GM11168 (cell line): ENCODE measurements around the gene MLIP.

Experiments
- in situ Hi-C: fragments of 300-500 bp; cut with MboI; formaldehyde crosslinking; loops from one replicate; pipeline ENCODE4 v1.12.0; 2022; ENCODE audit warnings: low sequenced_read_pairs; ENCODE audit not compliant: unreplicated experiment

Gene MLIP

GRCh38 chr6:54096811-54097210 lies 14.4 kb upstream of the MLIP start:
- in situ Hi-C loops = no loop called here

GRCh38 chr6:54097753-54098152 lies 13.5 kb upstream of the MLIP start:
- in situ Hi-C loops = no loop called here

GRCh38 chr6:54098450-54099044 lies 12.7 kb upstream of the MLIP start:
- in situ Hi-C loops = no loop called here

DNA sequence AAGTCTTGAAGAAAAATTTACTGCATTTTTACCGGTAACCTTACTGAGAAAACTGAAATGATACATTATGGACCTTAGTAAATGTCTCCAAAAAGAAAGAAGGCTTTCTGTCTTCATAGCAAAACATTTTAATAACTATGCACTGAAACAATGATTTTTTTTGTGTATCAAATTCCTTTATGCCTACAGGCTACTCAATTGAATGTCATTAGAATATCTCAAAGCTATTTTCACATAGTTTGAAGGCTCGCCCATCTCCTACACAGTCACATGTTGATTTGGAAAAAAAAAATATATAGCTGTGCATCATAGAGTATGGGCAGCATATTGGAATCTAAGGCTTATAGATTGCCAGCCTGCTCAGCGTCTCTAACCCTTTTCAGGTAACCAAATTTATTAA lies 12.0 kb upstream of the MLIP start:
- in situ Hi-C loops = no loop called here

GRCh38 chr6:54100411-54101006 lies 10.7 kb upstream of the MLIP start:
- in situ Hi-C loops = no loop called here

GRCh38 chr6:54102238-54102637 lies 9.0 kb upstream of the MLIP start:
- in situ Hi-C loops = no loop called here

DNA sequence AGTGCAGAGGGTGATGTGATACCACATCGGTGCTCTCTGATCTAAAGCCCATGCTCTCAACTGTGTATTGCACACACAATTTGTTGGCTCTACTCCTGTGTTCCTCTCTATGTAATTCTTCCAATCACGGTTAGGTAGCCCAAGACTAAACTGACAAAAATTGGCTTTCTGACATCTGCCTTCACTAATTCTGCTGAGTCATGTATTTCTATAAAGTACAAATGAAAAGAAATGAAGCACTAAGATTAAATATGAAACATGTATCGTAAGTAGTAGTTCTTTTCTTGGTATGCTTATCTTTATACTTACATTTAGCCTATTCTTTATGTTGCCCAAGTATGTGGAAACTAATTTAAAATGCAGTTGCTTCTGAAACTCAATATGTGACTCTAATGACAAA lies 7.7 kb upstream of the MLIP start:
- in situ Hi-C loops = no loop called here

DNA sequence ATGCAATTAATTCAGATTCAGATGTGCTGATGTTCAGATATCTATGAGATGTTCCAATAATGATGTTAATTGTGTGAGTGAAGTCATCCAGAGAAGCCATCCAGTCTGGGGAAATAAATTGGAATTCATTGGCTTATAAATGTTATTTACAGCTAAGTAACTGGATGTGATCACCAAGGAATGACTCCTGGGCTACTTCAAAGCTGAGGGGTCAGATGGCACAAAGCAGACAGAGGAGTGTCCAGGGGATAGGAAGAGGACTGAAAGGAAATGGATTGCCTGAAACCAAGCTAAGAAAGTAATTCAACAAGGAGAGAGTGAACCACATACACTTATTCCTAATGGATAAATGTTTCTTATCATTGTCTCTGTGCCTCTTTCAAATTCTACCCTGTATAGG lies 4.5 kb upstream of the MLIP start:
- in situ Hi-C loops = no loop called here

DNA sequence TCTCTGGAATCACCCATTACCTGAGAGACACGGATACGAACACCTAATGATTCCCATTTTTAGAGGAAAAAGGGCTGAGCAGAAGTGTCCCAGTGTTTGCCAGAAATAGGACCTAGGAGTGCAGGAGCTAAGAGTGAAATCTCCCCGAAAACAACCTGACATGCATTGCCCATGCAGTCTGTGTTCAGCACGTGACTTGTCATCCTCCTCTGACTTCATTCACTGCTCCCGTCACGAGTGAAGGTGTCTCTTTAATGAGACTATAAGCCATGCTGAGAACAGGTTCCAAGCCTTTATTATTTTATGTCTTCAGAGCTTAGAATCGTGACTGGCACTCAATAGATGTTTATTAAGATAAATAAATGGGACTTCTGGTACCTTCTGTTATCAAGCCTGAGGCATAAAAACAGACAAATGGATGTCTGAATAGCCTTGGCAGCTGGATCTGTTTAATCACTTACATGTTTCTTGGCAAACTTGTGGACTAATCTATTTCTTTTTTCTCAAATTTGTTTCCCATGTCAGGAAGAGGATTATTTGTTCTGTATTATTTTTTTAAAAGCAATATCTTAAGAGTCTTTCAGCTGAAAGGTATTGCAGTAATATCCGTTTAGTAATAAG lies 3.7 kb upstream of the MLIP start:
- in situ Hi-C loops = no loop called here

GRCh38 chr6:54108271-54108670 lies 3.0 kb upstream of the MLIP start:
- in situ Hi-C loops = no loop called here

DNA sequence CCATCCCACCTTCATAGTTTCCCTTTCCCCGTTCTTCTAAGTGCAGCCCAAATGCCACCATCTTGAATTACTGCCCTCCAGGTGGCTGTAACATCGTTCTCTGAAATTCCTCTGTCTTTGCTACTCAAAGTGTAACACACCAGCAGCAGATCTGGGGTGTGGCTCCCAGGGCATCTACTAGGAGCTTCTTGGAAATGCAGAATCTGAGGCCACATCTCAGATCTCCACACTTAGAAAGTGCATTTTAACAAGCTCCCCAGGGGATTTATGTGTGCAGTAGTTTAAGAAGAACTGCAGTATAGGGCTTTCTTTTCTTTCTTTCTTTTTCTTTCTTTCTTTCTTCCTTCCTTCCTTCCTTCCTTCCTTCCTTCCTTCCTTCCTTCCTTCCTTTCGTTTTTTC lies 1.7 kb upstream of the MLIP start:
- in situ Hi-C loops = no loop called here

DNA sequence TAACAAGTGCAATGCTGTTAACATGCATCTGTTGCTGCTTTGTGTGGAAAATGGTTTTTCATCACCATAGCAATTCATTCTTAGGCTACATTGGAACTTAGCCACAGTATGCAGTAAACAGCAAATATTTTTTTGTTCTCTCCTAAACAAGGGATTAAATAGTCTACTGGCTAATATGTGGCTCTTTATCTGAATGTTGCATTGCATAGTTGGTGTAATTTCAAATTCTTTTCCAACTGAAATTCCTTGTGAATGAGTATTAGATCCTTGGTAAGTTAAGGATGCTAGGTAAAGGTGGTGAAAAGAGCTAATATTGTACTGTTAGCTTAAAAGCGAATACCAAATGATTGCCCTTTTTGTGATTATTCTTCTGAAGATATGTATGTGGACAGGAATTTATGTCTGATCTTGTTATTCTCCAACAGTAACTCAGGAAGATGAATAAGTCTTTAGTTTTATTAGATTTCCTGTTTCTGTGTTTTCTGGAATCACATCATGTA lies 958 bp downstream of the MLIP start:
- in situ Hi-C loops = no loop called here

GRCh38 chr6:54114991-54115390 lies 3.7 kb downstream of the MLIP start:
- in situ Hi-C loops = no loop called here

GRCh38 chr6:54115966-54116365 lies 4.7 kb downstream of the MLIP start:
- in situ Hi-C loops = no loop called here

GRCh38 chr6:54118117-54118516 lies 6.9 kb downstream of the MLIP start:
- in situ Hi-C loops = no loop called here

DNA sequence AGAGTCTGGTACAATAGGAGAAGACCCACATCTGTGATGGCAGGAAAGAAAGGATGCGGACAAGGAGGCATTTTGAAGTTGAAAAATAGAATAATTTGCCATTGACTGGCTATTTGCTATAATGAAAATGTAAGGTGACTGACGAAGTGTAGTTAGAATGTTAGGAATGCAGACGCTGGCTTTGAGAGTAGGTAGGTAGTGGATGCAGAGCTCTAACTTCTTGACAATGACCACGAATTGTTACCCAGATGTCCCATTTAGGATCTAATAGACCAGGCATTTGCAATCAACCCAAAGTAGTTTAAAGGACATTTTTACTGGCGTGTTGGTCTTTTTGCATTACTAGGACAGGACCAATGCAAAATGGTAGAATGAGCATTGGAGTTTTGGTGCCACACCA lies 14.2 kb downstream of the MLIP start:
- in situ Hi-C loops = no loop called here

GRCh38 chr6:54130179-54130578 lies 18.9 kb downstream of the MLIP start:
- in situ Hi-C loops = no loop called here

- in situ Hi-C loops = no loop called here
Observed at GRCh38 chr6:54132587-54132986, 21.3 kb downstream of the MLIP start.

DNA sequence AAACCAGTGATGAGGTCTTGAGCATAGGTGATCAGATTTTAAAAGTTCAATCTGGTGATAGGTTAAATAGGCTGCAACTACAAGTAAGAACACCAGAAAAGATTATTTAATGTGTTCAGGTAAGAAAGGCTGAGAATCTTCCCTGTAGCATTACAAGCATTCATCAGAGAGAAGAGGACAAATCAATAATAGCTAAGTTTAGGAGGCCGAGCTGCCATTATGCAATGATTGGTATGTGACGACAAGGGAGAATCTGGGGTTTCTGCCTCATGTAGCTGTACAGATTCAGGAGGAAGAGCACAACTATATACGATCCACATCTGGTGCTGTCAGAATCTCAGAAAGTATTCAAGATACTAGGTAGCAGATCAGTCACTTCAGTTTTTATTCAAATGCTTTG lies 21.9 kb downstream of the MLIP start:
- in situ Hi-C loops = no loop called here

DNA sequence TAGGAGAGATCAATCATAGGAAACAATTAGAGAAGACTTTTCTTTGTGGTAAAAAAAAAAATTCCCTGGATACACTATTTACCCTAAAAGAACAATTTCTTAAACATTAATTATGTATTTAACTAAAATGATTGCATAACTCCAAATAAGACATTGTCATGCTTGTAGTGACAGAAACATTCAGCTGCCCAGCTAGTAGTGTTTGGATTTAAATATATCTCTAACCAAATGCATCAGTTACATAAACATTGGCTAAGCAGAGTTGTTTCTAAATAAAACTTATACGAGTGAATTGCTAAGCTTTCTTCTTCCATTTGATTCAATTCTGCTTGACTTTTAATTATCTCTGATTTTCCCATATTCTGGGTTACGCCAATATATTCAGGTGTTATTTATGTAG lies 23.7 kb downstream of the MLIP start:
- in situ Hi-C loops = no loop called here

DNA sequence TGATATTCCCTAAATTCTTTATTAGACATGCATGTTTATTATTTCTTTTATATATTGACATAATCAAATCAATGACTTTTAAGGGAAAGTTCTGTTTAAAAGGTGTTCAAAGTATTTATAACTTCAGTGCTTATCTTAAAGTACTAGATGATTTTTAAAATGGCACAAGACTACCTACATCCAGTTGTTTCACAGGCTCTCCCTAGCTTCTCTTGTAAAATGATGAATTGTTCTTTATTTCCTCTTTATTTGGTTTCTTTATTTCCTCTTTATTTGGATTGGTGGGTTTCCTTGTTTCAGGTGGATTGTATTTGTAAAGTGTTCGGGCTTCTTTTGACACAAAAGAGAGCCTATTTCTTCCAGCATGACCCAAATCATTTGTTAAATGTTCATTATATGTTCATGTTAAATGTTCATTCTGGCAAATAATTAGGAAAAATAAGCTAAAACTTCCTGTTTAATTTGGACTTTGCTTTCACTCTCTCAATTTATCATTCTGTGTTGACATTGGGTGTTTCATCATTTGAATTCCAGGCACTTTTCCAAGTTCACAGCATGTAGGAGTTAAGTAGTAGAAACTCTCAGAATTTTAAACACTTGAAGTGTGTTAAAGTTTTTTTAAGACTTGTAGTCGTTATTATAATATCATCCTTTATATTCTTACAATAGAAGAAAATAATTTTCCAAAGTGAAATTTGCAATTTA lies 24.6 kb downstream of the MLIP start:
- in situ Hi-C loops = no loop called here
